Measurements from ENCODE around the gene PRKAB1.

PRKAB1 gene

DNA sequence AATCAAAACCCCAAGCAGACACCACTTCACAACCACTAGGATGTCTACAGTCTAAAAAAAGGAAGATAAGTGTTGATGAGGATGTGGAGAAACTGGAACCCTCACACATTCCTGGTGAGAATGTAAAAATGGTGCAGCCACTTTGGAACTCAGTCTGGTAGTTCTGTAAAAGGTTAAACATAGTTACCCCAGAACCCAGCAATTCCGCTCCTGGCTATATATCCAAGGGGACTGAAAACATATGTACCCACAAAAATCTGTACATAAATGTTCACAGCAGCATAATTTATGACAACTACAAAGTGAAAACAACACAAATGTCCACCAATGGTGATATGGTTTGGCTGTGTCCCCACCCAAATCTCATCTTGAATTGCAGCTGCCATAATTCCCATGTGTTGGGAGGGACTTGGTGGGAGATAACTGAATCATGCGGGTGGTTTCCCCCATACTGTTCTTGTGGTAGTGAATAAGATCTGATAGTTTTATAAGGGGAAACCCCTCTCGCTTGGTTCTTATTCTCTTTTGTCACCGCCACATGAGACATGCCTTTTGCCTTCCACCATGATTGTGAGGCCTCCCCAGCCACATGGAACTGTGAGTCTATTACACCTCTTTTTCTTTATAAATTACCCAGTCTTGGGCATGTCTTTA lies 46.8 kb downstream of the PRKAB1 start:
- DNase-seq: no peak

DNA sequence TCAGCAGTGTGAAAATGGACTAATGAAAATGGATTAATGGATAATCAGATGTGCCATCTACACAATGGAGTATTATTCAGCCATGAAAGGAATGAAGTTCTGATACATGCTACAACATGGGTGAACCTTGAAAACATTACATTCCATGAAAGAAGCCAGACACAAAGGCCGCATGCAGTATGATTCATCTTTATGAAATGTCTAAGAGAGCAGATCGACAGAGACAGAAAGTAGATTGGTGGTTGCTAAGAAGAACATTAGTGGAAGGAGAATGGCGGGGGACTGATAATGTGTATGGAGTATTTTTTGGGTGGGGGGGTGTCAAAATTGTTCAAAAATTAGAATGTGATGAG lies 47.3 kb downstream of the PRKAB1 start:
- no peak for DNase-seq

DNA sequence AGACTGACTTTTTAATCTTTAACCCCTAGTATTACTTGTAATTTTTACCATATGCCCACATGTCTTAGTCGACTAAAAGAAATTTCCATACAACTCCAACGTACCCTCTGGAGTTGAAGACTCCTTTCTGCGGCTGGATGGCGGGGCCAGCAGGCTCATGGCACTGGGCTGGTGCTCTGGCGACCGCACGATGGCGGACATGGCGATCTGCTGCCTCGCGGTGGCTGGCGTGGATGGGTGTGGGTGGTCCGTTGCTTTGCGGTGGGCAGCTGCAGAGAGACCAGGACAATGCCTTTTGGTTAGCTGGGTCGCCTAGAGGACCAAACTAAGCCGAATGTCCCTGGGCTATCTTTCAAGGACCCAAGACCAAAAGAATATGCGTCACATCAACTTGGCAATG lies 50.2 kb downstream of the PRKAB1 start:
- DNase-seq: no peak

DNA sequence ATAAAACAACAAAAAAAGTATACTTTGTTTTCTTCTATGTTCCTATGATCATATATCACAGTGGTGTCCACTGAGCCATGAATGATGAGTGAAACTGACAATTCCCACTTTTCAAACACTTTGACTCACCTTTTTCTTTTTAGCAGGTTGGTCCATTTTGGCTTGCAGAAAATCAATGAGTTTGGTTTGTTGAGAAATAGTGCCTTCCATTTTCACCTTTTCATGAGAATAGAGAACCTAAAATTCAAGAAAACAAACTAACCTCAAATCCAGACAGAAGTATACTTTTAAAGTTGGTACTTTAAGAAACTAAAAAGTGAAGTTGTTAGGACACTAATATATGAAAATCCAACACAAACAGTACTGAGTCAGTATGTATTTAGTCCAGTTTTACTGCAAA lies 52.4 kb downstream of the PRKAB1 start:
- no peak for DNase-seq

DNA sequence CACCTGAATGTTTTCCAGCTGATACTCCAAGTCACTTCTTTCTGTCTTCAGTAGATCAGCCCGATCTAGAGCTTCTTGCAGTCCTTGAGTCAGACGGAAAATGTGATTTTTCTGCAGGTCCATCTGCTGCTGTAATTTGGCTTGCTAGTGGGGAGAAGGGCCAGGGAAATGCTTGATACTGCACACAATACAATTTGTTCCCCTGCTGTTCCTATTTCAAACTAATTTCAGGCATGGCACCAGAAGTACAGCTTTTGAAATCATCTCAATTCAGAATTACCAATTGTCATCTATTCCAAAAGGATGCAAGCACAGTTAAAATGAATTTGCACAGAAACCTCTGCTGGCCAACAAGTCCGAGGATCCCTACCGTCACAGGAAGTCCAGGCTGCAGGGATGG lies 53.4 kb downstream of the PRKAB1 start:
- DNase-seq: no peak

DNA sequence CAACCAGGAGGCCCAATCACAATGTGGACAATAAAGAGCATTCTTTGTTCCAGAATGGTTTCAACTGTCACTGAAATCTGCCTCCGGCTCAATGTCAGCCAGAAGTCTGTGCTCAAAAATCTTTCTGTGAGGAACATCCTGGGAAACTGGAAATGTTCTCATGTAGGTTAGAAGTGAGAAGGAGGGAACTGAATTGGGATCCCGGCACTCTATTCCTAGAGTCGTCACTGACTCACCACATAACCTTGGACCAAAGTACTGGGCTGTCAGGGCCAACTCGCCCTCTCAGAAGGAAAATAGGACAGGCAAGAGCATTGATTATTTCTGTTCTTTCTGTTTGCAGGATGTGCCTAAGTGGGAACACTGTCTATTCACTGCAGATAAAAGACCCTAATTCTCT lies 57.6 kb downstream of the PRKAB1 start:
- no peak for DNase-seq

DNA sequence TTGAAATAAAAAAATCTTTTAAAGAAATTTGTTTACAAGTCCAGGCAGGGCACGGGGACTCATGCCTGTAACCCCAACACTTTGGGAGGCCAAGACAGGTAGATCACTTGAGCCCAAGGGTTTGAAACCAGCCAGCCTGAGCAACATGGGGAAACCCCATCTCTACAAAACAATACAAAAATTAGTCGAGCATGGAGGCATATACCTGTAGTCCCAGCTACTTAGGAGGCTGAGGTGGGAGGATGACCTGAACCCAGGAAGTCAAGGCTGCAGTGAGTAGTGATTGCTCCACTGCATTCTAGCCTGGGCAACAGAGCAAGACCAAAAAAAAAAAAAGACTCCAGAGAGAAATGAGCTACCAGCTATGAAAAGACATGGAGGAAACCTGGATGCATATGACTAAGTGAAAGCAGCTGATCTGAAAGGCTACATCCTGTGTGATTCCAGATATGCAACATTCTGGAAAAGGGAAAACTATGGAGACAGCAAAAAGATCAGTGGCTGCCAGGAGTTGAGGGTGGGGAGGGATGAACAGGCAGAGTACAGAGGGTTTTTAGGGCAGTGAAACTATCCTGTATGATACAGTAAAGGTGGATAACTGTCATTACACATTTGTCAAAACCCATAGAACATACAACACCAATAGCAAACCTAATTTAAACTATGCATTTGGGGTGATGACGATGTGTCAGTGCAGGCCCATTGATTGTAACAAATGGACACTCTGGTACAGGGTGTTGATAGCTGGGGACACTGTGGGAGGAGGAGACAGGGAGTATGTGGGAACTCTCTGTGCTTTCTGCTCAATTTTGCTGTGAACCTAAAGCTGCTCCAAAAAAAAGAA lies 59.9 kb downstream of the PRKAB1 start:
- DNase-seq: no peak

DNA sequence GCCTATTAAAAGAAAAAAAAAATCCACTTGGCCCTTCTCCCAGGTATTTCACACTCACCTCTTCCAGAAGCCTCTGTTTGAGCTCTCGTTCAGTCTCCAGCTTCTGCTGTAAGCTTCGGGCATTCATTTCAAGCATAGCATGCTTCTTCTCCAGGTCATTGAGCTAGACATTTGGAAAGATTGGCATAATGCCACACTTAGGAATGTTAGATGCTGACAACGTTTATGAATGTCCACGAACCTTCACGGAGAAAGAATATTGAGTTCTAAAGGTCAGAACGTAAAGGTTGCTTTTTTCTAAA lies 60.5 kb downstream of the PRKAB1 start:
- DNase-seq: no peak

DNA sequence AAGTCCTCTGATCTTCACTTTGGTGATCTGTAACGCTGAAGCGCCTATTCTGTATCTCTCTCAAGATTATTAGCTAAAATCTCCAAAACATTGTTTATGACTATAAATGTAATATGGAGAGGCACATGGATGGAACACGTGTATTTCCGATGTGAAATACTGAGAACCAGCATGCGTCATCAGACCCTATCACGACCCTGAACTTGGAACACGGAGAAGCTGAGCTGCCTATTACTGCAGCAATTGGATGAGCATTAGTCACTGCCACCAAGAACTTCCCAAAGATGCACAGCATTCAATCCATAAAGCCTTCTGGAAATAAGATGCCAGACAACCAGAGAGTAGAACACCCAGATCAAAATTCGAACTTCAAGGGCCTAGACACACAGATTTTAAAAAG lies 61.9 kb downstream of the PRKAB1 start:
- DNase-seq: no peak

DNA sequence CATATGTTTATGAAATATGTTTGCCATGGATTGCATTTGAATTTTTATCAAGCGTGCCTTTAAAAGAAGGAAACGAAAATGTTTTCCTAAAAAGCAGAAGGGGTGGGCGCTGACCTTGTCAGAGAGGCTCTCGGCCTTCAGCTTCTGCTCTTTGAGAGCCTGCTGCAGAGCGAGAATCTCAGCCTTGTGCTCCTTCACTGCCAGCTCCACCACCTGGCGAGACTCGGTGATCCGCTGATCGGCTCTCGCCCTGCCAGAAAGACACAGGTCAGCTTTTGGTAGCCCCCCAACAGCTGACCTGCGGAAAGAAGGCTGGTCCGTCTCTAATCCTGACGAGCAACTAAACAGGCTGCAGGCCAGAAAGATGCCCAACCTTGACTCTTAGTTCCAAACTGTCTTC lies 62.4 kb downstream of the PRKAB1 start:
- no peak for DNase-seq

All from 8988T (cell line).